ENCODE data around the gene CCDC183.

- TF ChIP-seq CTCF (IDR thresholded peaks at IDR 0.05), result no peak
- TF ChIP-seq POLR2A (IDR thresholded peaks at IDR 0.05), result no peak
These were observed 48.7 kb upstream of the CCDC183 start for GRCh38 chr9:136747161-136748060.

Data from uterus (tissue), 2 donors.